ENCODE measurements around the gene AP1AR.
"Not testable (repeated sequence)": the region's sequence is repeated elsewhere in the genome, so short reads cannot be mapped to it uniquely, and the experiment has no call there.

Gene AP1AR

DNA sequence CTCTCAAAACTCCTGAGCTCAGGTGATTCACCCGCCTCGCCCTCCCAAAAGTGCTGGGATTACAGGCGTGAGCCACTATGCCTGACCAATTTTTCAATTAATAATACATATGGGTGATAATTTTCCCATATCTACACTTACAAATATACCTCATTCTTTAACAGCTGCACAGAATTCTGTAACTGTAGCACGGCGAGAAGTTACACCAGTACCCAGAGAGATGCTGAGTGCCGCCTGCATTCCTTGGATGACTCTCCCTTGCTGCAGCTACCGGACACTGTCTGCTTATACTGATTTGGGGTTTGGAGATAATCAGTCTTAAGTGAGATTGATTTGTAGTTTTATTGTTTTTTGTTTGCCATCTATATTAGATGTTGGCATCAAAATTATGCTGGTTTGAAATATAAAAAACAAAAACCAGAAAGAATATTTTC is 48.3 kb downstream of the AP1AR start:
- no peak overlapping the region for H3K27ac Mint-ChIP-seq
- H3K36me3 Mint-ChIP-seq (ENCODE audit: low read depth): peaks cover 84% of the 10 kb centered on the region
- H3K4me3 Mint-ChIP-seq: no peak overlapping the region
- H3K9me3 Mint-ChIP-seq: no peaks in the 10 kb centered on the region
- H3K27me3 Mint-ChIP-seq: no peaks in the 10 kb centered on the region
- DNase-seq: no peak
- peaks cover 81% of the 10 kb centered on the region for H3K4me1 Mint-ChIP-seq (ENCODE audit: low read depth)

DNA sequence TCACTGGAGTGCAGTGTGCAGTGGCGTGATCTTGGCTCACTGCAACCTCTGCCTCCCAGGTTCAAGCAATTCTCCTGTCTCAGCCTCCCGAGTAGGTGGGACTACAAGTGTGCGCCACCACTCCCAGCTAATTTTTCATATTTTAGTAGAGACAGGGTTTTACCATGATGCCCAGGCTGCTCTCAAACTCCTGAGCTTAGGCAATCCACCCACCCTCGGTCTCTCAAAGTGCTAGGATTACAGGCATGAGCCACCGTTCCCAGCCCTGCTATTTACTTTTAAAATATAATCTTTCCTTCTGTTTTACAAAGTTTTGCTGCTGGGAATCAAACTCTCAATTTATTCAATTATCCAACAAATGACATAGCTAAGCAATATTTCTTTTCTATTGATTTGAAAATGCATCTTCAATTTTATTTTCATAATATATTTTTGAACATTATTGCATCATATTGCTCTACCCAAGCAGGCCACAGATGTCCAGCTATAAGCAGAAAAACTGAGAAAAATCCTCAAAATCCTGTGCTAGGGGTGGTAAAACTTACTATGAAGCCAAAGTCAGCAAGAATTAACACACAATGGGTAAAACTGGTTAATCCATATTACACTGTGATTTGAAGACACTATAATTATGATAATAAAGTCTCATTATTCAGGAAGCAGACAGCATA is 48.9 kb downstream of the AP1AR start:
- peaks cover 77% of the 10 kb centered on the region for H3K4me1 Mint-ChIP-seq (ENCODE audit: low read depth)
- peaks cover 84% of the 10 kb centered on the region for H3K36me3 Mint-ChIP-seq (ENCODE audit: low read depth)
- DNase-seq: no peak
- peak overlapping the region; percentile 21 for H3K4me3 Mint-ChIP-seq
- H3K27me3 Mint-ChIP-seq: no peaks in the 10 kb centered on the region
- H3K27ac Mint-ChIP-seq: no peak overlapping the region
- no peaks in the 10 kb centered on the region for H3K9me3 Mint-ChIP-seq

DNA sequence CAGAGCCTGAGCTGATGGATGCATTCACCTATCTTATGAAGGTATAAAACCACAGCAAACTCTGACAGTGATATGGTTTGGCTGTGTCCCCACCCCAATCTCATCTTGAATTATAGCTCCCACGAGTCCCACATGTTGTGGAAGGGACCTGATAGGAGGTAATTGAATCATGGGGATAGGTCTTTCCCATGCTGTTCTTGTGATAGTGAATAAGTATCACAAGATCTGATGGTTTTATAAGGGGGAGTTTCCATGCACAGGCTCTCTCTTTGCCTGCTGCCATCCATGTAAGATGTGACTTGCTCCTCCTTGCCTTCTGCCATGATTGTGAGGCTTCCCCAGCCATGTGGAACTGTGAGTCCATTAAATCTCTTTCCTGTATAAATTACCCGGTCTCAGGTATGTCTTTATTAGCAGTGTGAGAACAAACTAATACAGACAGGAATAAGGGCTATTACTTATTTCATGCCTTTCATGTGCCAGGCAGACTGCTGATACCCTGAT is 50.4 kb downstream of the AP1AR start:
- not testable (repeated sequence) for DNase-seq, H3K4me3 Mint-ChIP-seq, H3K9me3 Mint-ChIP-seq, H3K27me3 Mint-ChIP-seq
- peak overlapping the region; percentile 18 for H3K27ac Mint-ChIP-seq
- peaks cover 78% of the 10 kb centered on the region for H3K4me1 Mint-ChIP-seq (ENCODE audit: low read depth)
- H3K36me3 Mint-ChIP-seq (ENCODE audit: low read depth): peaks cover 78% of the 10 kb centered on the region

DNA sequence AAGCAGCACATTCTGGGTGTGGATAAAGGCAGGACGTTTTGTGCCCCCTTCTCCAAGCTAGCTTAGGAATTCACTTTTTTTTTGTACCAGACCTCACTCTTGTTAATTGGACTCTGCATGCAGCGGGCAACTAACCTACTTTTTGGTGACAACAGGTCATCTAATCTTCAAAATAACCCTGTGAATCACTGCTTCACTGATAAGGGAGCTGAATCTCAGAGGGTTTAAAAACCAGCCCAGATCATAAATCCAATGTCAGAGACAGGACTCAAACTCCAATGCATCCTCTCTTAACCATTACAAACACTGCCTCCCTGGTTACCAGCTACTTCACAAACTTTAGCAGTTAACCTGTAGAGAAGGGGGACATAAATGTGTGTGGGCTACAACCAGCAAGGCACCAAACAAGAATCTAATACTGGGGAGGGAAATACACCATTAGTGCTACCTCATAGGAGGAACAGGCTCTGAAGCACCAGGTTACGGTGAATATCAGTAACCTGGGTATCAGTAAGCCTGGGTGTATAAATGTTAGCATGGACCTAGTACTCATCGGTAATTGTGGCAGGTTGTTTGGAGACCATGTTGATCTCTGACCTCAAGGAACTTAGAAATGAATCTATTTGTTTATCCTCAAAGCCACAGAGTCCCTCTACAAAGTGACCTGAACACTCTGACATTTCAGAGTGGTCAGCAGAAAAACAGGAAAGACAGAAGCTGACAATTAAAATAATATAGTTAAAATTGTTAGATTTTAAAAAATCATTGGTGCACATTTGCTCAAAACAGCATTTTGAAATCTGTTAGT is 51.5 kb downstream of the AP1AR start:
- no peaks in the 10 kb centered on the region for H3K9me3 Mint-ChIP-seq
- no peak for DNase-seq
- H3K27me3 Mint-ChIP-seq: no peaks in the 10 kb centered on the region
- peak overlapping the region; percentile 93 for H3K4me3 Mint-ChIP-seq
- peak overlapping the region; percentile 70 for H3K27ac Mint-ChIP-seq
- H3K4me1 Mint-ChIP-seq (ENCODE audit: low read depth): peaks cover 78% of the 10 kb centered on the region
- H3K36me3 Mint-ChIP-seq (ENCODE audit: low read depth): peaks cover 67% of the 10 kb centered on the region

DNA sequence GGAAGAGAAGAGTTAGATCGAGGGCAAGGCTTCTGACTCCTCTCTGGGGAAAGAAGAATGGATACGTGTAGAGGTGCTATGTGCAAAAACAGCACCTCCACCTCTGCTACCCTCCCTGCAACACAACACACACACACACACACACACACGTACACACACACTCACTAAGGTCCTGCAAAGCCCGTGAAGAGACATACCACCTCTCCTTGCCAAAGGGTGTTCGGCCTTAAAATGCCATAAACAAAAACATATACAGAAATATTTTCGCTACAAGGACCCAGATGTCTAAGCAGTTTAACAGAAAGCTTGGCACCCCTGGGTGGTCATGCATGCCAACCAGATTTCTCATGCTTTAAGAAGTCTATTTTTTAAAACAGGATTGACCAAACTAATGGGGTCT is 52.6 kb downstream of the AP1AR start:
- H3K9me3 Mint-ChIP-seq: no peaks in the 10 kb centered on the region
- no peaks in the 10 kb centered on the region for H3K27me3 Mint-ChIP-seq
- no peak for DNase-seq
- H3K36me3 Mint-ChIP-seq (ENCODE audit: low read depth): peaks cover 59% of the 10 kb centered on the region
- peak overlapping the region; percentile 93 for H3K4me3 Mint-ChIP-seq
- H3K4me1 Mint-ChIP-seq (ENCODE audit: low read depth): peaks cover 80% of the 10 kb centered on the region
- peak overlapping the region; percentile 94 for H3K27ac Mint-ChIP-seq

DNA sequence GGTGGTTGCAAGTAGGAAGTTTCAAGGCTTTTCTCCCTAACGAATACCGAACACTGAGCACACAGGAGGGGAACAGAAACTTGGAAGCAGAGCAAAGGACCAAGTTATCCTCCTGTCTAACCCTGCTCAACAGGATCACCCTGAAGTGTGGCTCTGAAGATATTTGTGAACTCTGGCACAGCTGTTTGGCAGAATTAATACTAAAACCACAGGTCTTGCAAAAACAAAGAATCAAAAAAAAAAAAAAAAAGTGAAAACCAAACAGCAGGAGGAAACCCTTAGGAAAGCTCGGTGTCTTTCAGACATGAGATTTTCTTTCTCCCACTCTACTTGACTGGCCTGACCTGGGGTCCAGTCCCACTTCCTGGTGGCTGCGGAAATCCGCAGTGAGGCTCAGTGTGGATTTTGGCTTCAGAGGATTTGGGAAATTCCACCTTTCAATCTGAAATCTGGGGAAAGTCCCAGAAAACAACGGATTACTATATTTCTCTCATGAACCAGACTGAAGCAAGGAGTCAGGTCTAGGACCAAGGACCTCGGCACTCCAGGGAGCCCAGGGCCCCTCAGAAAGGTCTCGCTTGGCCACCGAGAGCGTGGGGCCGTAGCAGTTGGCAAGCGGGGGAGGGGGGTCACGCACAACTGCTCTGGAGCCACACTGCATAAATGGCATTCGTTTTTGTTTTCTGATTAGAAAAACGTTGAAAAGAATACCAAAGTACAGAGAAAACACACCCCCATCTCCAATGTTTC is 53.2 kb downstream of the AP1AR start:
- Mint-ChIP-seq H3K36me3 (ENCODE audit: low read depth) (peaks cover 57% of the 10 kb centered on the region), H3K27me3 (no peaks in the 10 kb centered on the region), H3K4me3 (peak overlapping the region; percentile 93), H3K9me3 (no peaks in the 10 kb centered on the region), H3K4me1 (ENCODE audit: low read depth) (peaks cover 81% of the 10 kb centered on the region), H3K27ac (peak overlapping the region; percentile 94)
- peak; percentile 50 for DNase-seq

DNA sequence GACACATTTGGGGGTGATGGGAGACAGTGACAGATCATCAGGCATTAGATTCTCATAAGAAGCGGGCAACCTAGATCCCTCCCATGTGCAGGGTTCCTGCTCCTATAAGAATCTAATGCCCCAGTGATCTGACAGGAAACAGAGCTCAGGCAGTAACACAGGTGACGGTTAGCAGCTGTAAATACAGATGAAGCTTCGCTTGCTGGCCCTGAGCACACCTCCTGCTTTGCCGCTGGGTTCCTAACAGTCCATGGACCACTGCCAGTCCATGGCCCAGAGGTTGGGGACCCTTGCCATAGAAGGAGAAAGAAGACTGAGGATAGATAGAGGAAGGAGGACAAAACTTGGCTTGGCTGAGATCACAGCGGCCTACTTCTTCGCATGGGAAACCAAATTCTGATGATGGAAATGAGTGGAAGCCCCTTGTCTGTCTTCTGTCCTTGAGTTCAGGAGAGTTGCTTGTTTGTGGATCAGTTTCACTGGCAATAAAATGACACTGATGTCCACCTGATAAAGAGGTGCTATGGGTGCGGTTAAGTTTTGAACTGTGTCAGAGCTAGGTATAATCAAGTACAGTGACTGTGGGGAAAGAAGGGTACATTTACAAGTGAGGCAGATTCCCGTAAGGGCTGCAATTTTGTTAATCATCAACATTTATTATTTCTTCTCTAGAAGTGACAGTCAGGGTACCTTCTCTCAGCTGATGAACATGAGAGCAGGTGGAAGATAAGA is 55.8 kb downstream of the AP1AR start:
- no peaks in the 10 kb centered on the region for H3K27me3 Mint-ChIP-seq
- H3K27ac Mint-ChIP-seq: peak overlapping the region; percentile 94
- no peaks in the 10 kb centered on the region for H3K9me3 Mint-ChIP-seq
- no peak for DNase-seq
- peaks cover 64% of the 10 kb centered on the region for H3K4me1 Mint-ChIP-seq (ENCODE audit: low read depth)
- H3K36me3 Mint-ChIP-seq (ENCODE audit: low read depth): peaks cover 32% of the 10 kb centered on the region
- H3K4me3 Mint-ChIP-seq: peak overlapping the region; percentile 93

DNA sequence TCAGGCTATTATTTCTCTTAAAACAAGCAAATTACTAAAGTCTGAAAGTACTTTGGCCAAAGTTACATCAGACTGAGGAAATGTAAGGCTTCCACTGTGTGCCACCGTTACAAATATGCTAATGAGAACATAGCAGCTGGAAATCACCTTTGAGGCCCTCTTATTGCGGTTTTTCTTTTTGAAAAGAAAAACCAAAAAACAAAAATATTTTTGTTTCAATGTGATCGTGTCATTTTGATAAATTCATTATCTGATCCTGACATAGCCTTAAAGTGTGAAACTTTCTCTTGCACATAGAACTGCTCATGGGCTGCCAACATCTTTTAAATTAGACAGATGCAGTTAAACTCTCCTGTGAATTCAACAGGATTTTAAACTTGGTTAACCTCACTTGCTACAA is 56.9 kb downstream of the AP1AR start:
- H3K27me3 Mint-ChIP-seq: no peaks in the 10 kb centered on the region
- peak overlapping the region; percentile 82 for H3K27ac Mint-ChIP-seq
- peak overlapping the region; percentile 56 for H3K4me3 Mint-ChIP-seq
- H3K36me3 Mint-ChIP-seq (ENCODE audit: low read depth): peaks cover 22% of the 10 kb centered on the region
- no peak for DNase-seq
- H3K4me1 Mint-ChIP-seq (ENCODE audit: low read depth): peaks cover 55% of the 10 kb centered on the region
- no peaks in the 10 kb centered on the region for H3K9me3 Mint-ChIP-seq

DNA sequence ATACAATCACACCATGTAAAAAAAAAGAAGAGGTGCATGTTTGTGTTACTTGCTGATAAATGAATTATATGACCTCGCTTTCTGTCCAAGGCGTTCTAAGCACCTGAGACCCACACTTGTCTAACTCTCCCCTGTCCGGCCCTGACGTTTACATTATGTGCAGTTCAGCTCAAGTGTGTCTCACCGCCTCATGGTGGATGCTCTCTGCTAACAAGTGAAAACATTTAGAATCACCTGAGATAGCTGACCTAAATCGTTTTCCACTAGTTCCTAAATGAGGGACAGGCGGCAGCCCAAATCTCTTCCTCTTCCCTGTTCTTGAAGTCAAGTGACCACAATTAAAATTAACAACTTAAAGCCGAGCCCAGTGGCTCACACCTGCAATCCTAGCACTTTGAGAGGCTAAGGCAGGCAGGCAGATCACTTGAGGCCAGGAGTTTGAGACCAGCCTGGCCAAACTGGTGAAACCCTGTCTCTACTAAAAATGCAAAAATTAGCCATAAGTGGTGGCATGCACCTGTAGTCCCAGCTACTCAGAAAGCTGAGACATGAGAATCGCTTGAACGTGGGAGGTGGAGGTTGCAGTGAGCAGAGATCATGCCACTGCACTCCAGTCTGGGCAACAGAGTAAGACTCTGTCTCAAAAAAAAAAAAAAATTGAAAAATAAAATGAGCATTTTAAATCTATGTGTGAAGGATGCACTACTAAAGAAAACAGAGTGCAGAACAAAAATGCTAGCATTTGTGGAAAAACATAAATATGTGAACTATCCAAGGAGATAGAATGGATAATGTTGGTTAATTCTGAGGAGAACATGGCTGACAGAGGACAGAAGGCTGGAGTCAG is 58.0 kb downstream of the AP1AR start:
- peaks cover 15% of the 10 kb centered on the region for H3K36me3 Mint-ChIP-seq (ENCODE audit: low read depth)
- H3K9me3 Mint-ChIP-seq: no peaks in the 10 kb centered on the region
- no peaks in the 10 kb centered on the region for H3K27me3 Mint-ChIP-seq
- peaks cover 46% of the 10 kb centered on the region for H3K4me1 Mint-ChIP-seq (ENCODE audit: low read depth)
- DNase-seq: no peak
- H3K27ac Mint-ChIP-seq: peak overlapping the region; percentile 78
- no peak overlapping the region for H3K4me3 Mint-ChIP-seq

DNA sequence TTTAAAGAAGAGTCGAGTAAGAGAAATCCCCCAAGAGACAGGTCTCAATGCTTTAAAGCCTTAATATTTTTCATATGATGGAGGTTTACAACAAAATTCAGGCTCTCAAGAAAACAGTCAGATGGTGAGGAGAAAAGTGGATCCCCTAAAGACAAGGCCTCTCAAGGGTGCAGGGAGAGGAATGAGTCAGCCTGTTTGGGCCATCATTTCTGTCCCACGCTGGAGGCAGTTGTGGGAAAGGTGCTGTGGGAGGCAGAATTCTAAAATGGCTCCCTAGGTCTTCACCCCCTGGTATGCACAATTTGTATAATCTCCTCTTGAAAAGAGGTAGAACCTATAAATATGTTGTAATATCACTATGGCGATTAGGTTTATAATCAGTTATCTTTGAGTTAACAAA is 58.8 kb downstream of the AP1AR start:
- no peaks in the 10 kb centered on the region for H3K9me3 Mint-ChIP-seq
- H3K36me3 Mint-ChIP-seq (ENCODE audit: low read depth): peaks cover 8% of the 10 kb centered on the region
- peaks cover 46% of the 10 kb centered on the region for H3K4me1 Mint-ChIP-seq (ENCODE audit: low read depth)

DNA sequence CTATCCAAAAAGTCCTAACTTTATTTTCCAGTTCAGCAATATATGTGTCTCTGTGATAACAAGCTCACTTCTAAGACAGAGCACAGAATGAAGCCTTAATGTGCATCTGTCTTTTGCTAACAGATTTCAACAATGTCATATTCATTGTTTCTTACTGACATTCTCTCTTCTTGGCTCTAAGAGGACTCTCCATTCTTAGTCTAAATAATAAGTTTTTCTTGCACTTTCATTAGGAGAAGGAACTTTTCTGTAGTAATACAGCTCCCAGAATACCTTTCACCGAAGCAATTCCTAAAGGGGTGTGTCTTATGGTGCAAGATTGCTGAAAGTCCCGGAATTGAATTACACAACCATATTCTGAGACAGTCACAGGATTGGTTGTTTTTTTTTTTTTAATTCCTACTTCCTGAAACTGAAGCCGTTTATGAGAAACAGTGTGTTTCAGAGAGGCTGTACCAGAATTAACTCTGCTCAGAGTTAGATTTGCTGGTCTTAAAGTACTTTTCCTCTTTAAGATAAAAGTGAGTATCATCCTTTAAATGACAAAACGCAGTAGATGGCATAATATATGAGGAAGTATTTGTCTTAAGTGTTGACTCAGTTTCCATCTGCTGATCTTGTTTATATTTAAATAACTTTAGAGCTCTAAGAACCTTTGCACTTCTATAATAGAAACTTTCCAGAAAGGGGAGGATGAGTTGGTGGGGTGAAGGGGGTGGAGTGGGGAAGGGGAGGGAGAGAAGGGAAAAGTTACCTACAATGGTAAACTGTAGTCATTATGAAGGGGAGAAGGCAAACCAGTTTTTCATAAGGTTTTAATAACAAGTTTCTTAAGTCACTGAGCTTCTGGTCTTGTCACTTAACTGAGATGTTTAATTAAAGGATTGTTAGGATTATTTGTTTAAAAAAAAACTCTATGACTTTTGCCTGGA is 65.6 kb downstream of the AP1AR start, which contains the start of gene ALPK1:
ALPK1 (plus strand) TSS at position 421 of the 932 bp plus-strand sequence.
- H3K9me3 Mint-ChIP-seq: no peaks in the 10 kb centered on the region
- H3K4me3 Mint-ChIP-seq: peak within 1 kb of the TSS; percentile 79
- H3K27ac Mint-ChIP-seq: peak within 1 kb of the TSS; percentile 92
- H3K36me3 Mint-ChIP-seq (ENCODE audit: low read depth): no peaks in the 10 kb centered on the region
- no peak for DNase-seq
- peaks cover 29% of the 10 kb centered on the region for H3K4me1 Mint-ChIP-seq (ENCODE audit: low read depth)
- no peaks in the 10 kb centered on the region for H3K27me3 Mint-ChIP-seq

More for the DNA sequence above, 58.8 kb downstream of the AP1AR start:
- Mint-ChIP-seq H3K27me3 (no peaks in the 10 kb centered on the region), H3K27ac (peak overlapping the region; percentile 78), H3K4me3 (no peak overlapping the region)
- no peak for DNase-seq

DNA sequence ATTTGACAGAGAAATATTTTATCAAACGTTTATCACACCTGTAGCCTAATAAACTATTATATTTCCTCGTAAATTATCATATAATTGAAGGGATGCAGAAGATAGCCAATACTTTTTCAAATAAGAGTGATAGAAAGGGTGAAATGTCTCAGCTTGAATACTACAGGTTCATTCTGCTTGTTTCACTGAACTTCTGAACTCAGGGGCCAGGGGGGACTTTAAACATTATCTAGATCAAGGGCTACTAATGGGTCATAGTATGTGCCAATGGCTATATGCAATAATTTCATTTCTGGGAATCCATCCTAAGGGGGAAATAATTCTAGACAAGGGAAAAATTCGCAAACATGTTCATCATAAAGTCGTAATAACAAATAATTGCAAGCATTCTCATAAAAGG is 68.1 kb downstream of the AP1AR start:
- no peak overlapping the region for H3K4me3 Mint-ChIP-seq
- peaks cover 29% of the 10 kb centered on the region for H3K4me1 Mint-ChIP-seq (ENCODE audit: low read depth)
- H3K9me3 Mint-ChIP-seq: no peaks in the 10 kb centered on the region
- DNase-seq: no peak
- H3K36me3 Mint-ChIP-seq (ENCODE audit: low read depth): no peaks in the 10 kb centered on the region
- H3K27me3 Mint-ChIP-seq: no peaks in the 10 kb centered on the region
- H3K27ac Mint-ChIP-seq: no peak overlapping the region

All from activated T-cell treated with anti-CD3 and anti-CD28 coated beads, Interleukin-2, amount 50 U/mL, for 24 hours (primary cell).